HK-2 (cell line): Measurements from ENCODE around the gene KRT5.
"Not testable (repeated sequence)": the region's sequence is repeated elsewhere in the genome, so short reads cannot be mapped to it uniquely, and the experiment has no call there.

Source experiments
- DNase-seq: peaks from one replicate; pipeline ENCODE4 v3.0.0-alpha.2; 2018; ENCODE audit not compliant: unreplicated experiment

The KRT5 gene

GRCh38 chr12:52521175-52521567, 977 bp upstream of the KRT5 start:
- no peak for DNase-seq

- no peak for DNase-seq
Observed at GRCh38 chr12:52519387-52519703, 849 bp downstream of the KRT5 start.

- no peak for DNase-seq
Observed at GRCh38 chr12:52518574-52519386, 1.4 kb downstream of the KRT5 start.

GRCh38 chr12:52517888-52518287, 2.3 kb downstream of the KRT5 start:
- no peak for DNase-seq

GRCh38 chr12:52517005-52517835, 3.0 kb downstream of the KRT5 start:
- DNase-seq = no peak

- DNase-seq = no peak
Observed at GRCh38 chr12:52515927-52516831, 4.0 kb downstream of the KRT5 start.

GRCh38 chr12:52515319-52515646, 4.9 kb downstream of the KRT5 start:
- no peak for DNase-seq

GRCh38 chr12:52514471-52515318, 5.5 kb downstream of the KRT5 start:
- DNase-seq = no peak

- no peak for DNase-seq
Observed at GRCh38 chr12:52513736-52514135, 6.5 kb downstream of the KRT5 start.

GRCh38 chr12:52508211-52508610, 12.0 kb downstream of the KRT5 start:
- DNase-seq = no peak

GRCh38 chr12:52506858-52507715, 13.1 kb downstream of the KRT5 start:
- no peak for DNase-seq

- DNase-seq = no peak
Observed at GRCh38 chr12:52502877-52503276, 17.3 kb downstream of the KRT5 start.

GRCh38 chr12:52501490-52501889, 18.7 kb downstream of the KRT5 start:
- no peak for DNase-seq

GRCh38 chr12:52500574-52500973, 19.6 kb downstream of the KRT5 start:
- not testable (repeated sequence) for DNase-seq

GRCh38 chr12:52499806-52500560, 20.2 kb downstream of the KRT5 start:
- DNase-seq = no peak

GRCh38 chr12:52498946-52499345, 21.2 kb downstream of the KRT5 start:
- DNase-seq = no peak

- no peak for DNase-seq
Observed at GRCh38 chr12:52497975-52498374, 22.2 kb downstream of the KRT5 start.

- DNase-seq = no peak
Observed at GRCh38 chr12:52496590-52497071, 23.6 kb downstream of the KRT5 start.

GRCh38 chr12:52496054-52496453, 24.1 kb downstream of the KRT5 start:
- DNase-seq = no peak
